ENCODE results near the gene GPR15LG.

DNA sequence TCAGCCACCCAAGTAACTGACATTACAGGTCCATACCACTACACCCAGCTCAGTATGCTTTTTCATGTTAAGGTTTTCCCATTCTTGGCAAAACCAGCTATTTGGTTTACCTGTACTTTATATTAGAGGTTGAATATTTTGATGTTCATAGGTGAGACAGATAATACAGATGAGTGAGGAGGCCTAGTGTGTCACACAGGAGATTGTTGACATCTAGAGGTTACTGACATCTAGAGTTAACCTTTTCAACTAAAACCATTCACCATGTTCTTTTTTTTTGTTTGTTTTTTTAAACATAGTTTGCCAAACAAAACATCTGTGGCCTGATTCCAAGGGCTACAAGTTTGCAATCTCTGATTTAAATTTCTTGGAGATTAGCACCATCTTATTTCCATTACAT is 26.3 kb upstream of the GPR15LG start:
- TF ChIP-seq, protein P1, sequence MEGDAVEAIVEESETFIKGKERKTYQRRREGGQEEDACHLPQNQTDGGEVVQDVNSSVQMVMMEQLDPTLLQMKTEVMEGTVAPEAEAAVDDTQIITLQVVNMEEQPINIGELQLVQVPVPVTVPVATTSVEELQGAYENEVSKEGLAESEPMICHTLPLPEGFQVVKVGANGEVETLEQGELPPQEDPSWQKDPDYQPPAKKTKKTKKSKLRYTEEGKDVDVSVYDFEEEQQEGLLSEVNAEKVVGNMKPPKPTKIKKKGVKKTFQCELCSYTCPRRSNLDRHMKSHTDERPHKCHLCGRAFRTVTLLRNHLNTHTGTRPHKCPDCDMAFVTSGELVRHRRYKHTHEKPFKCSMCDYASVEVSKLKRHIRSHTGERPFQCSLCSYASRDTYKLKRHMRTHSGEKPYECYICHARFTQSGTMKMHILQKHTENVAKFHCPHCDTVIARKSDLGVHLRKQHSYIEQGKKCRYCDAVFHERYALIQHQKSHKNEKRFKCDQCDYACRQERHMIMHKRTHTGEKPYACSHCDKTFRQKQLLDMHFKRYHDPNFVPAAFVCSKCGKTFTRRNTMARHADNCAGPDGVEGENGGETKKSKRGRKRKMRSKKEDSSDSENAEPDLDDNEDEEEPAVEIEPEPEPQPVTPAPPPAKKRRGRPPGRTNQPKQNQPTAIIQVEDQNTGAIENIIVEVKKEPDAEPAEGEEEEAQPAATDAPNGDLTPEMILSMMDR (IDR thresholded peaks at IDR 0.05): no peak
- TF ChIP-seq POLR2A (IDR thresholded peaks at IDR 0.05): no peak

All from body of pancreas (tissue), 4 donors.